ENCODE results near the gene ATL1. TPM values are rescaled to one million over a fixed set of nuclear protein-coding genes. Genes with fewer than 3 reads are reported as not detected.

Gene ATL1
- total and polyA plus RNA-seq, 2 of the 8 experiments (the other 6 are each of a cell fraction or from before 2014, with no cell fraction given), result 4.0 to 5.9 TPM

DNA sequence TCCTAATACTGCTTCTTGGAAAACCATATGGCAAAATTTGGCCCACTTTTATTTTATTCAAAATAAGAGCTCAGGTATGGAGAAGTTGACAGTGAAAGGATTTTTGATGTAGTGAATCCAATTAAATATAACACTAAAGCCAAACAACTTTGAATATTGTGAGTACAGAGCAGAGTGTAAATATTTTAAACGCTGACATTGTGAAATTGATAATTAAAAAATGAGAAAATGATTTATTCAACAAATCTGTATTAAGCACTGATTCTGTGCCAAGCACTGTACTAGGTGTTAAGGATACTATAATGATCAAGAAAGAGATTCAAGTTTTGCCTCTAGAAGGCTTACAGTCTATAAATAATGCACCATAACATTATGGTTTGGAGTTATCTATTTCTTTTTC lies 50.5 kb downstream of the ATL1 start (continued):
- no peak for TF ChIP-seq RNF2 (IDR thresholded peaks at IDR 0.05; ENCODE audit: borderline replicate concordance, low read depth, low read length, missing control alignments, poor library complexity, severe bottlenecking)

Measured in H1 (cell line).